ENCODE data around the gene EGFLAM.

The EGFLAM gene

GRCh38 chr5:38241655-38242054 lies 16.7 kb upstream of the EGFLAM start:
- Histone ChIP-seq H3K36me3 (ENCODE audit: low read length) (no peaks in the 10 kb centered on the region), H3K4me2 (ENCODE audit: low read depth, low read length, poor library complexity, severe bottlenecking) (no peak overlapping the region), H3K4me3 (ENCODE audit: insufficient read depth, low read length, poor library complexity, severe bottlenecking) (no peak overlapping the region), H4K20me1 (ENCODE audit: low read depth, low read length) (no peaks in the 10 kb centered on the region), H3K27ac (ENCODE audit: low read depth, low read length) (no peak overlapping the region), H3K27me3 (ENCODE audit: low read length) (no peaks in the 10 kb centered on the region), H3F3A (ENCODE audit: insufficient read depth) (no peaks in the 10 kb centered on the region), H2AFZ (ENCODE audit: low read depth, low read length, severe bottlenecking) (no peak overlapping the region), H3K9me2 (replicated peaks; ENCODE audit: insufficient read depth, low read length) (no peaks in the 10 kb centered on the region), H3K9ac (ENCODE audit: low read length) (no peak overlapping the region), H3K79me2 (ENCODE audit: insufficient read depth, low read length) (no peaks in the 10 kb centered on the region), H3K9me3 (ENCODE audit: insufficient read depth, low read length) (no peaks in the 10 kb centered on the region)
- TF ChIP-seq CTCF (IDR thresholded peaks at IDR 0.05; ENCODE audit: insufficient read depth, low read length, poor library complexity, severe bottlenecking) (no peak), EZH2phosphoT487 (conservative IDR thresholded peaks at IDR 0.05; ENCODE audit: low read length) (no peak)

GRCh38 chr5:38245307-38245706 lies 13.1 kb upstream of the EGFLAM start:
- H4K20me1 ChIP-seq (ENCODE audit: low read depth, low read length) = no peaks in the 10 kb centered on the region
- H3K4me2 ChIP-seq (ENCODE audit: low read depth, low read length, poor library complexity, severe bottlenecking) = no peak overlapping the region
- H3K4me3 ChIP-seq (ENCODE audit: insufficient read depth, low read length, poor library complexity, severe bottlenecking) = no peak overlapping the region
- H3K9me2 ChIP-seq (replicated peaks; ENCODE audit: insufficient read depth, low read length) = no peaks in the 10 kb centered on the region
- H2AFZ ChIP-seq (ENCODE audit: low read depth, low read length, severe bottlenecking) = no peak overlapping the region
- no peaks in the 10 kb centered on the region for H3K36me3 ChIP-seq (ENCODE audit: low read length)
- H3K9ac ChIP-seq (ENCODE audit: low read length) = no peak overlapping the region
- no peaks in the 10 kb centered on the region for H3K27me3 ChIP-seq (ENCODE audit: low read length)
- no peaks in the 10 kb centered on the region for H3F3A ChIP-seq (ENCODE audit: insufficient read depth)
- H3K27ac ChIP-seq (ENCODE audit: low read depth, low read length) = no peak overlapping the region
- H3K9me3 ChIP-seq (ENCODE audit: insufficient read depth, low read length) = no peaks in the 10 kb centered on the region
- TF ChIP-seq EZH2phosphoT487 (conservative IDR thresholded peaks at IDR 0.05; ENCODE audit: low read length) (no peak), CTCF (IDR thresholded peaks at IDR 0.05; ENCODE audit: insufficient read depth, low read length, poor library complexity, severe bottlenecking) (no peak)
- no peaks in the 10 kb centered on the region for H3K79me2 ChIP-seq (ENCODE audit: insufficient read depth, low read length)

DNA sequence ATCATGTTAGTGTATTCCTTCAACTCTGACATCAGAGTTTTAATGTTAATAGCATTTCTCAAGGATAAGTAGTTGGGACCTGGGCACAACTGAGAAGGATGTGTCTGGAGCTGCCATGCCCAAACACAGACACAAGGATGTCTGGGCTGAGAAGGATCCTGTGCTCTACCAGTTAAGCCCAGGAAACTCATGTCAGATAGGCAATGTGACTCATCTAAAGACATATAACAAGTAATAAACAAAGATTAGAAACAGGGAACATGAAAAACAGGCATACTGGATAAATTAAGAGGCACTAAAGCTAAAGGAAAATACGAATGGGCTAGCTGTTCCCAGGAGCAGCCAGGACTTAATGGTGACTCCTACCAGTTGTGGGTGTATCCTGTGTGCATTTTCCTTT lies 9.1 kb upstream of the EGFLAM start:
- Histone ChIP-seq H3K36me3 (ENCODE audit: low read length) (no peaks in the 10 kb centered on the region), H3K9ac (ENCODE audit: low read length) (no peak overlapping the region), H3K4me3 (ENCODE audit: insufficient read depth, low read length, poor library complexity, severe bottlenecking) (no peak overlapping the region), H4K20me1 (ENCODE audit: low read depth, low read length) (no peaks in the 10 kb centered on the region), H3K4me2 (ENCODE audit: low read depth, low read length, poor library complexity, severe bottlenecking) (no peak overlapping the region), H3K9me3 (ENCODE audit: insufficient read depth, low read length) (no peaks in the 10 kb centered on the region), H2AFZ (ENCODE audit: low read depth, low read length, severe bottlenecking) (no peak overlapping the region), H3K27ac (ENCODE audit: low read depth, low read length) (no peak overlapping the region), H3F3A (ENCODE audit: insufficient read depth) (no peaks in the 10 kb centered on the region), H3K27me3 (ENCODE audit: low read length) (no peaks in the 10 kb centered on the region), H3K9me2 (replicated peaks; ENCODE audit: insufficient read depth, low read length) (no peaks in the 10 kb centered on the region), H3K79me2 (ENCODE audit: insufficient read depth, low read length) (no peaks in the 10 kb centered on the region)
- TF ChIP-seq CTCF (IDR thresholded peaks at IDR 0.05; ENCODE audit: insufficient read depth, low read length, poor library complexity, severe bottlenecking) (no peak), EZH2phosphoT487 (conservative IDR thresholded peaks at IDR 0.05; ENCODE audit: low read length) (no peak)

- no peak for TF ChIP-seq EZH2phosphoT487 (conservative IDR thresholded peaks at IDR 0.05; ENCODE audit: low read length)
- TF ChIP-seq CTCF (IDR thresholded peaks at IDR 0.05; ENCODE audit: insufficient read depth, low read length, poor library complexity, severe bottlenecking) = no peak
- H3K9ac ChIP-seq (ENCODE audit: low read length) = no peak overlapping the region
- H3K79me2 ChIP-seq (ENCODE audit: insufficient read depth, low read length) = no peaks in the 10 kb centered on the region
Measured at GRCh38 chr5:38249812-38250211, 8.5 kb upstream of the EGFLAM start.

More at GRCh38 chr5:38249812-38250211, 8.5 kb upstream of the EGFLAM start:
- no peaks in the 10 kb centered on the region for H3K9me2 ChIP-seq (replicated peaks; ENCODE audit: insufficient read depth, low read length)
- no peak overlapping the region for H3K27ac ChIP-seq (ENCODE audit: low read depth, low read length)
- H3K4me2 ChIP-seq (ENCODE audit: low read depth, low read length, poor library complexity, severe bottlenecking) = no peak overlapping the region
- H3F3A ChIP-seq (ENCODE audit: insufficient read depth) = no peaks in the 10 kb centered on the region
- H3K36me3 ChIP-seq (ENCODE audit: low read length) = no peaks in the 10 kb centered on the region
- no peak overlapping the region for H2AFZ ChIP-seq (ENCODE audit: low read depth, low read length, severe bottlenecking)
- no peaks in the 10 kb centered on the region for H3K27me3 ChIP-seq (ENCODE audit: low read length)
- no peaks in the 10 kb centered on the region for H4K20me1 ChIP-seq (ENCODE audit: low read depth, low read length)
- no peaks in the 10 kb centered on the region for H3K9me3 ChIP-seq (ENCODE audit: insufficient read depth, low read length)
- H3K4me3 ChIP-seq (ENCODE audit: insufficient read depth, low read length, poor library complexity, severe bottlenecking) = no peak overlapping the region
